Epithelial cell of proximal tubule (primary cell): ENCODE data around the gene TENT5C. TPM values are rescaled to one million over a fixed set of nuclear protein-coding genes. Genes with fewer than 3 reads are reported as not detected.

Experiments
- DNase-seq: peaks from one replicate; pipeline ENCODE4 v3.0.0-alpha.2; 2011; ENCODE audit warnings: low read depth
- H3K4me3 ChIP-seq: 2 replicates; pipeline ENCODE4 v1.5.1; 2011; ENCODE audit warnings: low read depth, mild to moderate bottlenecking, low read length
- total RNA-seq: library from RNA; depleted of rRNA; stranded (reverse); fragments of >200 nt; gene quantifications from 2 replicates; pipeline ENCODE4 v1.2.3, GENCODE V29; 2015
- TF ChIP-seq, protein P1 (sequence below): conservative IDR thresholded peaks from 2 replicates; pipeline ENCODE4 v1.5.1; 2012; ENCODE audit warnings: low read depth, mild to moderate bottlenecking, low read length

TENT5C gene
- total RNA-seq, 1 donor from 2014 or later = not detected

DNA sequence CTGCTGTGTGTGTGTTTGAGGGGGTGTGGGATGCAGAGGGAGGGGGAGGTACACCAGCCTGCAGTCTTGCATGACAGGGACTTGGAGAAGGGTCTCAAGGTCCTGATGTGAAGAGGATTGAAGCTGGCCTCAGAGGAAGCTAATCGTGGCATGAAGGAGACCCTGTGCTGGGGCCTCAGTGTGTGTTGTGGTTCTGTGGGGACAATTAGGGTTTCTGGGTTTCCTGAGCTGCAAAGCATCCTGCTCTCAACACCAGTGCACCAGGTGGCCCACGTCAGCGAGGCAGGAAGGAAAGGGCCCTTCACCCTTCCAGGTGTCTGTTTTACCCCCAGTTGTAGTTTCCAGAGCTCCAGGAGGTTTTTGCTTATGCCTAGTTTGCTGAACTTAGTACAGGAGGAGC lies 52.8 kb downstream of the TENT5C start:
- H3K4me3 ChIP-seq = no peak overlapping the region
- TF ChIP-seq, protein P1, sequence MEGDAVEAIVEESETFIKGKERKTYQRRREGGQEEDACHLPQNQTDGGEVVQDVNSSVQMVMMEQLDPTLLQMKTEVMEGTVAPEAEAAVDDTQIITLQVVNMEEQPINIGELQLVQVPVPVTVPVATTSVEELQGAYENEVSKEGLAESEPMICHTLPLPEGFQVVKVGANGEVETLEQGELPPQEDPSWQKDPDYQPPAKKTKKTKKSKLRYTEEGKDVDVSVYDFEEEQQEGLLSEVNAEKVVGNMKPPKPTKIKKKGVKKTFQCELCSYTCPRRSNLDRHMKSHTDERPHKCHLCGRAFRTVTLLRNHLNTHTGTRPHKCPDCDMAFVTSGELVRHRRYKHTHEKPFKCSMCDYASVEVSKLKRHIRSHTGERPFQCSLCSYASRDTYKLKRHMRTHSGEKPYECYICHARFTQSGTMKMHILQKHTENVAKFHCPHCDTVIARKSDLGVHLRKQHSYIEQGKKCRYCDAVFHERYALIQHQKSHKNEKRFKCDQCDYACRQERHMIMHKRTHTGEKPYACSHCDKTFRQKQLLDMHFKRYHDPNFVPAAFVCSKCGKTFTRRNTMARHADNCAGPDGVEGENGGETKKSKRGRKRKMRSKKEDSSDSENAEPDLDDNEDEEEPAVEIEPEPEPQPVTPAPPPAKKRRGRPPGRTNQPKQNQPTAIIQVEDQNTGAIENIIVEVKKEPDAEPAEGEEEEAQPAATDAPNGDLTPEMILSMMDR = no peak
- no peak for DNase-seq

- DNase-seq = no peak
- TF ChIP-seq, protein P1 = no peak
- no peak overlapping the region for H3K4me3 ChIP-seq
Measured at GRCh38 chr1:117659550-117660270, 53.9 kb downstream of the TENT5C start.

- no peak overlapping the region for H3K4me3 ChIP-seq
- TF ChIP-seq, protein P1 = no peak
- DNase-seq = no peak
Measured at GRCh38 chr1:117660271-117660965, 54.6 kb downstream of the TENT5C start.

DNA sequence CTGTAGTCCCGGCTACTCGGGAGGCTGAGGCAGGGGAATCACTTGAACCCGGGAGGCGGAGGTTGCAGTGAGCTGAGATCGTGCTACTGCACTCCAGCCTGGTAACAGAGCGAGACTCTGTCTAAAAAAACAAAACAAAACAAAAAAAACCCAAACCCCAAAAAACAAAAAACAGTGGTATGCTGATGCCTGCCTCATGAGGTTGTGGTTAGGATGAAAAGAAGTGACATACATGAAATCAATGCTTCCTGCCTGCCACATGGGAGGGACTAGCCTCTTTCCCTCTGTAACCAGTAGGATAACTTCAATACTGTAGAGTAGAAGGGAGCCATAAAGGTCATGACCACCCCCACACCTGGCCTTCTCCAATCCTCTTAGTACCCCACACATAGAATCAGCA lies 55.2 kb downstream of the TENT5C start:
- H3K4me3 ChIP-seq = no peak overlapping the region
- TF ChIP-seq, protein P1 = no peak
- no peak for DNase-seq

DNA sequence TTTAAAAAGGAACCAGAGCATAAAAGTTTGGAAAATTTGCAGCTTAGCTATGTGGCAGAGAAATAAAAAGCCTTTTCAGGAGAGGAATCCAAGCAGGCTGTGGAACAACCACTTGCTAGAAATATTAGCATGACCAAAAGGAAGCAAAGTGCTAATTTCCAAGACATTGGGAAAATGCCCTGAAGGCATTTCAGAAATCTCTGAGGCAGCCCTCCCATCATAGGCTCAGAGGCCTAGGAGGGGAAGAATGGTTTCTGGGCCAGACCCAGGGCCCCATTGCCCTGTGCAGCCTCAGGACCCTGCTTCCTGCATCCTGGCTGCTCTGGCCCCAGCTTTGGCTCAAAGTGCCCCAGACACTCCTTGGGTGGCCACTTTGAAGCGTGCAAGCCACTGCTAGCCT lies 56.8 kb downstream of the TENT5C start:
- TF ChIP-seq, protein P1 = no peak
- no peak for DNase-seq
- no peak overlapping the region for H3K4me3 ChIP-seq

- no peak overlapping the region for H3K4me3 ChIP-seq
- DNase-seq = no peak
- TF ChIP-seq, protein P1 = no peak
Measured at GRCh38 chr1:117663156-117663902, 57.5 kb downstream of the TENT5C start.
